WI38 (cell line): Measurements from ENCODE around the gene MAD1L1.

Experiments used
- H3K4me3 ChIP-seq: 2 replicates; pipeline ENCODE4 v1.5.1; 2011; ENCODE audit warnings: low read depth, mild to moderate bottlenecking, control low read depth, low read length
- CTCF ChIP-seq: IDR thresholded peaks from 2 replicates; pipeline ENCODE4 v1.5.1; 2012; ENCODE audit warnings: low read depth, mild to moderate bottlenecking, control low read depth, low read length

MAD1L1 gene

GRCh38 chr7:1897861-1898627 is 334.7 kb downstream of the MAD1L1 start:
- TF ChIP-seq CTCF, result no peak
- no peak overlapping the region for H3K4me3 ChIP-seq

DNA sequence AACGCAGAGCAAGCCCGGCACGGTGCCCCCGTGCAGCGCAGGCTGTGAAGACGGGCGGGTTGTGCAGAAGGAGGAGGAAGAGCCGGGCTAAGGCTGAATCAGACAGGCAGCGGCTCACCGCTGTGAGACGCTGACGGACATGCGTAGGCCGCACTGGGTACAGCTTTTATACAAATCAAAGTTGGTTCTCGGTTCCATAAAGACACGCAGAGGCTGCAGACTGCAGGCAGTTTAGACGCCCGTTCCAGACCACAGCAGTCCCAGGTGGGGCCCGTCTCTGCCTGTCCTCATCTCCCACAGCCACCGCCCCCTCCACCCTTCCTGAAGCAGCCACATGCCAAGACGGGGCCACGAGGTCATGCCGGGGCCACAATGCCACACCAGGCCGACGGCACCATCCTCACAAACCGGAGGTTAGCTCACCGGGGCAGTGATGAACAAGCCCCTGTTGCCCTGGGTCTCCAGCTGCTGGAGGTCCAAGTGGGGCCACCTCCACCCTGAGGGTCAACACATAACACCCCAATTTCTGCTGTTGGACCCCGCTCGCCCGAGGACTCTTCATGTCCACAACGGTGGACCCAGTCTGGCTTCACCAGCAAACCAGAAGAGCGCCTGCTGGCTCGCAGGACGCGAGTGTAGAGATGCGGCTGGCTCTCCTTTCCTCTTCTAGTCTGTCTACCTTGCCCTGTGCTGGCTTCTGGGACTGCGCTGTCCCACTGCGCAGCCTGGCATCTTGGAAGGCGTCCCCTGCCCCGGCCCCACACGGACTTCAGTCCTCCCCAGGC is 335.5 kb downstream of the MAD1L1 start:
- H3K4me3 ChIP-seq, result no peak overlapping the region
- TF ChIP-seq CTCF, result no peak

GRCh38 chr7:1895664-1896515 is 336.9 kb downstream of the MAD1L1 start:
- no peak for TF ChIP-seq CTCF
- H3K4me3 ChIP-seq, result no peak overlapping the region

- no peak for TF ChIP-seq CTCF
- H3K4me3 ChIP-seq, result no peak overlapping the region
These were observed 337.7 kb downstream of the MAD1L1 start for GRCh38 chr7:1894906-1895663.

- H3K4me3 ChIP-seq, result no peak overlapping the region
- no peak for TF ChIP-seq CTCF
These were observed 338.3 kb downstream of the MAD1L1 start for GRCh38 chr7:1894313-1894900.

- no peak overlapping the region for H3K4me3 ChIP-seq
- no peak for TF ChIP-seq CTCF
These were observed 339.3 kb downstream of the MAD1L1 start for GRCh38 chr7:1893451-1893850.
